H1 (cell line): ENCODE data around the gene MRPL27. TPM values are rescaled to one million over a fixed set of nuclear protein-coding genes. Genes with fewer than 3 reads are reported as not detected.

ENCODE experiments used
- EP300 ChIP-seq, 2 experiments: IDR thresholded peaks; 1 replicate in 1 of 2; 2 replicates in 1 of 2; pipeline ENCODE4 v1.6.1; 2011 to 2012; ENCODE audit warnings: low read depth in 2 of 2, low read length in 2 of 2, mild to moderate bottlenecking in 2 of 2, borderline replicate concordance in 1 of 2, inconsistent platforms in 1 of 2, moderate library complexity in 1 of 2
- polyA plus RNA-seq, 7 experiments: library from polyadenylated mRNA; depleted of rRNA in 3 of 7; stranded (reverse) in 5 of 7; unstranded in 2 of 7; fragments of >200 nt in 5 of 7; fragments of 200-250 nt in 2 of 7; gene quantifications; 1 replicate in 5 of 7; 2 replicates in 1 of 7; 4 replicates in 1 of 7; pipeline versions ENCODE4 v1.2.1 to v1.2.3, GENCODE V29; 2011 to 2013; ENCODE audit warnings: missing spikeins in 2 of 7, mixed read lengths in 2 of 7
- total RNA-seq: library from RNA; stranded (reverse); fragmentation: NEBNext Ultra II Directional; extraction: Animal tissue kit (Norgen Biotek cat#: 25700); gene quantifications from 2 replicates; pipeline ENCODE4 v1.2.1, GENCODE V29; 2021
- TF ChIP-seq, protein P1 (sequence below): IDR thresholded peaks from 2 replicates; pipeline ENCODE4 v1.6.1; 2012; ENCODE audit warnings: inconsistent platforms

MRPL27 gene
- total and polyA plus RNA-seq, 2 of the 8 experiments (the other 6 are each of a cell fraction or from before 2014, with no cell fraction given): 75.6 to 135 TPM

DNA sequence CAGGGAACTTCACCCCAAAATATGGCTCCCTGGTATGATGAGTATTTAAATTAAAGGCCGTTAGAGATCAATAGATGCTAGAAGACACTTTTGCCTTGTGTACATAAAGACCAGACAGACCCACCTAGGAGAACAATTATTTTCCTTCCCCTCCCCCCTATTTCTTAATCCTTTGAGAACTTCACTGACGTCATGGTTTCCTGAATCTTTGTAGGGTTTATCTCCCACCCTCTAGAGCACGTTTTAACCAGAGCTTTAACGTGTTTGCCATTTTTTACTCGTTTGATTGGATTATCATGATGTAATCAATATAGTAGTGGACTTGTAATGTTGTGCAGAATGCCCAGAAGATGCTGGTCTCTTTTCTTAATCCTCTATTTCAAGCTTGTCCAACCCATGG is 49.9 kb downstream of the MRPL27 start (continued):
- TF ChIP-seq, protein P1, sequence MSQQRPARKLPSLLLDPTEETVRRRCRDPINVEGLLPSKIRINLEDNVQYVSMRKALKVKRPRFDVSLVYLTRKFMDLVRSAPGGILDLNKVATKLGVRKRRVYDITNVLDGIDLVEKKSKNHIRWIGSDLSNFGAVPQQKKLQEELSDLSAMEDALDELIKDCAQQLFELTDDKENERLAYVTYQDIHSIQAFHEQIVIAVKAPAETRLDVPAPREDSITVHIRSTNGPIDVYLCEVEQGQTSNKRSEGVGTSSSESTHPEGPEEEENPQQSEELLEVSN: no peak
- TF ChIP-seq EP300 (IDR thresholded peaks at IDR 0.05; ENCODE audit: borderline replicate concordance in 1 of 2, low read depth in 2 of 2, low read length in 2 of 2): no peak
